Measurements from ENCODE around the gene APBB2.

Gene APBB2

DNA sequence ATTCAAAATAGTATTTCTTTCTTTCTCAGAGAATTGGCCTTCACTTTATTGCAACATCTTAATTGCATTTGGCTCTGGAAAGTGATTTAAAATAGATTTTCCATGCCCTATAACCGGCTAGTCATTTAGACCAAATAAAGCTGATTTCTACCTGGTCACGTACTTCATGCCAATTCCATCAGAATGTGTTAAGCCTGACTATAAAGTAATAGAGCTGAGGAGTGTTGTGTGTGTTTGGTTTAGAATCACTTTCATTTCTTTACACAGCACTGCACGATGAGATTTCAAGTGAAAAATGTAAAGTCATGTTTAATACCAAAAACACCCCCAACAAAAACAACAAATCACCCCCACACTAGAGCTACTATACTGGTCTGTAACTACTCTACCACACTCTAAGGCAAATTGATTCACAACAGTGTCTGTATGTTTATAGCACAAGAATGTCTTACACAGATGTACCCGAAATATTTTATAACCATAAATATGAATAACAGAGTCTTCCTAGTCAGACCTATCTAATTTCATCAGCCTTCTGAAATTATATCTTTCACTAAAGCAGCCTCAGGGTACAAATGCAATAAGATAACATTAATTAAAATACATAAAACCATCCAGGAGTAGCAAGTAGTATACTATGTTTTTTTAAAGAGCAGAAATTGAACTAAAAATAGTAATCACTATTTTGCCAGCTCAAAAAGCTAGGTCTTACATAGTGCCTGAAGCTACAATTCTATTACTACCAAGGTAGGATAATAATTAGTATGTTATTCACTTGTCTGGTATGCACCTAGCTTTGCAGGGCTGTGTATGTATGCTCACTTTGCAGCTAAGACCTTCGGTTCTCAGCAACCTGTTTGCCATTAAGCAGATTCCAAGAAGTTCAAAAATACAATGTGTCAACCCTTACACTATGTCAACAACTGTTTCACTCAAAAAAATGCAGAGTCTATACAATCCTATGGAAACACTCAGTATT, 28.4 kb downstream of the APBB2 start:
- no peak for DNase-seq

DNA sequence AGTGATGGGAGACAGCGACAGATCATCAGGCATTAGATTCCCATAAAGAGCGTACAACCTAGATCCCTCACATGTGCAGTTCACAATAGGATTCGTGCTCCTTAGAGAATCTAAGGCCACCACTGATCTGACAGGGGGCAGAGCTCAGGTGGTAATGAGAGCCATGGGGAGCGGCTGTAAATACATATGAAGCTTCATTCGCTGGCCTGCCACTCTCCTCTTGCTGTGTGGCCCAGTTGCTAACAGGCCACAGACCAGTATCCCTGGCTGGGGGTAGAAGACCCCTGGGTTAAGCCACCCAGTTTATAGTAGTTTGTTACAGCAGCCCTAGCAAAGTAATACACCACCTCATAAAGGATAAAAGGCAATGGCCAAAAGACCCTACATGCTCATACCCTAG, 30.3 kb downstream of the APBB2 start:
- DNase-seq = no peak

DNA sequence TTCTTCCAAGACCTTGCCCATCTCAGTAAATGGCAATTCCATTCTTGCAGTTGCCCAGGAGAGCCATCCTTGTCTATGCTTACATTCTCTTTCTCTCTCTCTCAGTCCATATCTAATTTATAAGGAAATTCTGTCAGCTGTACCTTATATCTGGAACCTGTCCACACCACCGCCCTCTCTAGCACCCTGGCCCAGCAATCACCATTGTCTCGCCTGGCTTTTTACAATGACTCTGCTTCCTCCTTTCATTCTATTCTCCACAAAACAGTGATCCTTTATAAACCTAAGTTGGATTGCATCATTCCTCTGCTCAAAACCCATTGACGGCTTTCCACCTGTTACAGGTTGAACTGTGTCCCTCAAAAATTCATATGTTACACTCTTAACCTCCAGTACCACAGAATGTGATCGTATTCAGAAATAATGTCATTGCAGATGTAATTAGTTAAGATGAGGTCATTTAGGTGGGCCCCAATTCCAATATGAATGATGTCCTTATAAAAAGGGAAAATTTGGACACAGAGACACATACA, 31.3 kb downstream of the APBB2 start:
- DNase-seq = no peak

DNA sequence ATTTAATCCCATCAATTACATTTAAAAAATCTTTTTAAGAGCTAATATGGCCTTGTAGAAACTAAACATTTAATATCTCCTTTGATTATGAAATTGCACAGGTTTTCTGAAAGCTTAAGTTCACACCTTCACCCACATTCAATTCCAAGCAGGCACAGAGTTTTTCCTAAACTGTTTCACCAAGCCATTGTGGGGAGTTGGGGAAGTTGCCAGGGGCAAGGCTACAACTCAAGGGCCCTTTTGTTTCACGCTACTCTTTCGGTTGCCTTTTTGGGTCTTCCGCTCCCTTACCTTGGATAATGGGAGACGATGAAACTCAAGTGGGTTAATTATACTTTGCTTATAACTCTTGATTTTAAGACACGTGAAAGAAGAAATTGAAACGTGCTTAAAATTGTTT, 33.3 kb downstream of the APBB2 start:
- no peak for DNase-seq

DNA sequence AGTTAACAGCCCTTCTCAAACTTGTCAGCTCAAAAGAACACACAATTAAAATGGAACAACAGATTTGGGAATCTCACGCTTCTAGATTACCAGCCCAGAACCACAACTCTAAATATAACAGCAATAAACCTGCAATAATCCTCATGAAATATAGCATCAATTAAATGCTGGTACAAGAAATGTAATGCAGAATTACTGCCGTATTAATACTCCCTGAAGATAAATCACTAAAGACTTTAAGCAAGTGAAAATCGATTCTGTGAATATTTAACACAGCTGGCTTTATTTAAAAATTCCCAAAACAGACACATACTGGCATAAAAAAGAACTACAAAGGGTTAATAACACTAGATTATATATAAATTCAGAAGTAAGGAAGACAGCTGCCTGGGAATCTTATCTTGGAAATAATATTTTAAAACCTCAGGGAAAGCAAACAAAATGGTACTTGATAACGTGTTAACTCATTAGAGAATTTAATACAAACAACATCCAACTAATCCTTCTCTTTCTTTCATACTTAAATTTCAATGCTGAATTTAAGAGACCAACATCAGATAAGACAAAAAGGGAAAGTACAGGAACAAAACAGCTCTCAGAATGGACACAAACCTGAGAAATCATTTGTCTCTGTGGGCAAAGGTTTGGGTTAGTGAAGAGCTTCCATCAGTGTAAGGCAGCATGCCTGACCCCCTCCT, 34.7 kb downstream of the APBB2 start:
- DNase-seq = no peak

DNA sequence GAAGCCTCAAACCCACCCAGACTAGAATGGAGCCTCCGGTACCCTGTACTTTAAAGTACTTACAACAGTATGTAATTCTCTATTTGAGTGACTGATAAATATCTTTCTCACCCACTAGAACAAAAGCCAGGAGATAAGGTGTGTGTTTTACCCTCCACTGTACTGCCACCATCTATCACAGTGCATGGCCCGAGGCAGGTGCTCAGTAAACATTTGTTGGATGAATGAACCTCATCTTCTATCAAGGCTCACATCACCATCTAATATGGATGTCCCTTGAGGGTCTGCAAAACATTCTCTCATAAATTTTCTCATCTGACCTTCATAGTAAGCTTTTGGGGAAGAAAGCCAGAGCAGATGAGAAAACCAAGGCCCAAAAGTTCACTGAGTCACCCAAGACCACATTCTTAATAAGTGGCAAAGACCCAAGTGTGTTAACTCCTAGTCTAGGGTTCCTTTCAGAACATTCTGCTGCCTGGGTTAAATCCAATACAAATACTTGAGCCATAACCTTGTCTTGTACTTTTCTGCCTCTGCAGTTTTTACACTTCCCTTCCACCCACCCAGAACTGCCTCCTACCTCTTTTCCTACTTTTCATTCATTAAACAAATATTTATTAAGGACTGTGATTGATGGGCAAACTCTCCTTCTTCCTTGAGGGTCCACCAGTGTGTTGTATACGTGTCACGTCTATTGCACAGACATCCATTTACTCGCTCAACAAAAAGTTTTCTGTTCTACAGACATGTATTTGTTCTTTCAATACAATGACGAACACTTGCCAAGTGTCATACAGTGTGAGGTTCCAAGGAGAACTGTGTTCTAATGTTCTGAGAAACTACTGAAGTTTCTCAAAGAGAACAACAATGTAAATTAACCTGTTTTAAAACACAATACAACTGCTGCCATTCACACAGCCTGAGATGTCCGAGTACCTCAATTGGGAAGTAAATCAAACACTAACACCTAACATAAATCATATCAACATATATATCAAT, 35.7 kb downstream of the APBB2 start:
- DNase-seq = peak; percentile 14

DNA sequence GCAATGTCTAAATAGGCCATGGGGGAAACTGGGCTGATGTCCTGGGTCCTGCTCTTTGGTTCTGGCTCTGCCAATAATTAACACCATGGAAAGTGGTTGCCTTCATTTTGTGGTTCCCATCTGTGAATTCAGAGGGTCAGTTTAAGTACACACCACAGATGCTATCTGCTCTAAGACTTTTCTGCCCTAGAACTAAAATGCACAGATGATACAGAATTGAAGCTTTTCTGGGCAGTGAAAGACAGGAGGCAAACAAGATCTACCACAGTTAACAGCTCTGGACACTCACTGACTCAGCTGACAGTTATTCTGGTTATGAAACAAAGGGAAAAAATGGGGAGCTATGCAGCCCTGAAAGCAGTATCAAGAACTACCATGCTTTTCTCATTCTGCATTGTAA, 37.3 kb downstream of the APBB2 start:
- peak; percentile 36 for DNase-seq

DNA sequence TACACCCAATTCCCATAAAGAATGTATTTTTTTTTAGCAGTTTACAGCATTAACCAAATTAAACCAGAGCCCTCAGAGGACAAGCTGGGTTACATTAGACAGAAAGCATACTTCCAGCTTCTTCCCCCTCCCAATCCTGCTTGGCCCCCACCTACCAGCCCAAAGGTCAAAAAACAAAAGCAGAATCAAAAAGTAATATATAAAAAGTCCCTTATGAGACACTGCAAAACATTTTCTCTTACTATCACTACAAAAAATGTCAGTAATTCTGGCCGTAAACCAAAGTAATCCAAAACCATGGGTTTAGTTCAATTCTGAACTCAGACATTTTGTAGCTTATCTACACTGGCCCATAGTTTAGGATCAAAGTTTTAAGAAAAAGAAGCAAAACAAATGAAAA, 38.0 kb downstream of the APBB2 start:
- peak; percentile 45 for DNase-seq

DNA sequence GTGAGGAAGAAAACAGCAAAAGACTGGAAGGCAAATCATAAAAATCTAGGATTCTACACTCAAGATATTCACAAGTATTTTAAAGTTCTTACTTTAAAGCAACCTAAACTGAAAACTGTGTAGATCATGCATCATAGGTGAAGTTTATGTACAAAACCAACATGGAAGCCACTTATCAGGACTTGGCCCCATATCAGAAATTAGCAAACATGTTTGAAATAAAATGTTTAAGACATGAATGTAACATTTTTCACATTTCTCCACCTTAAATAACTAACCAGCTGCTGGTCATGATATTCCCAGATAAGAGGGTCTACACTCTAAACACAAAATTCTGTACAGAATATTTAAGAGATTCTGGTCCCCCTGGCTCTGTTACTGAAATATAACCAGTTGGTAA, 38.5 kb downstream of the APBB2 start:
- no peak for DNase-seq

DNA sequence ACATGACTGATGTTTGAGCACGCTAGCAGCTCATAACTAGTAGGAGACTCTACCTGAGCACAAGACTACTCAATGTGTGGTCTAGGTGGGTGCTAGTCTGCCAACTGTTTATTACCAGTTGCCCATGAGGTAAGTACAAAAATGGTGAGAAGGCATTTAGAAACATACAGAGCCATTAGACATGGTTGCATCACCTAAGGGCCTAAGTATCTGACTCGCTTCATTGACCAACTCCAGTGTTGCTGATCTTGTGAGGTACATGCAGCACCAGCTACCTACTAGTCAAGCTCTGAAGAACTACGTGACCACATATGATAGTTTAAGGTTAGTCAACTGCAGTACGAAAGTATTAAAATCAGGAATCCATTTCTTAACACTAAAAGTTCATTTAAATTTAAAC, 39.9 kb downstream of the APBB2 start:
- no peak for DNase-seq

DNA sequence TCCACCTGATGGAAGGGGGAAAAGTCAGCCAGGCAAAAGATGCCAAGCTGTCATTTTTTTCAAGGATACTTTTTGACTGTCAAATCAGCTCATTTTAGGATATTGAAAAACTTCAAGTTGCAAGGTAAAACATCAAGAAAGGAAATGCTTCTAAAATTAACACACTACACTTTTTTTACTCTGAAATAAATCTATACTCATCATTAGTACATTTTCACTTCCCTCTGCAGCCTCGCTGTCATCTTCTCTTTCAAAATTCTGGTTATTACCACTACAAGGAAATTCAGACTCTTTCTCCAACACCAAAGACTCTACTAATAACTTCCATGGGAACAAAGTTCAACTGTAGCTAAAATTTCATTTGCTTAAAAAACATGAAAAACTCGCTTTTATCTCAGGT, 41.6 kb downstream of the APBB2 start:
- DNase-seq = no peak

DNA sequence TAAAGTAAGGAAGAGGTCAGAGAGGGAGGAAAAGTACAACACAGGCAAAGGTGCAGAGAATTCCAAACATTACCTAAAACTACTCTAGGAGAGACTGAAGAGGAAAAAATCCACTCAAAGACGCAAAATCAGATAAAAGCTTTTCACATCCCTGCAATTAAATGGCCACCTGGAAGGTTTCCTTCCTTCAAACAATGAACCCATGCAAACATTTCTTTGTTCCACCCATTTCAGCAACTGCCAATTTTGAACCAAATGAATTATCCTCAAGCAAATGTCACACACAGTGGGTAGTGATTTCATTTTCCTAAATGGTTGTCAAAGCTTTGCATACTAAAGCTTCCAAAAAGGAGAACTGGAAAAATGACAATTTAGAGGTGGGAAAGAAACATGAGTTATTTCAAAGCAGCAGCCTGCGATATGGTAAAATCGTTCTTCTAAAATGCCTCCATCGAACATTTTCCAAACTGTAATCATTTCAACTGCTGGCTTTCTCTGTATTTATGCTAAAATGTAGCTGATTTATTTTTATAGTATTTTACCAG, 45.0 kb downstream of the APBB2 start:
- no peak for DNase-seq

DNA sequence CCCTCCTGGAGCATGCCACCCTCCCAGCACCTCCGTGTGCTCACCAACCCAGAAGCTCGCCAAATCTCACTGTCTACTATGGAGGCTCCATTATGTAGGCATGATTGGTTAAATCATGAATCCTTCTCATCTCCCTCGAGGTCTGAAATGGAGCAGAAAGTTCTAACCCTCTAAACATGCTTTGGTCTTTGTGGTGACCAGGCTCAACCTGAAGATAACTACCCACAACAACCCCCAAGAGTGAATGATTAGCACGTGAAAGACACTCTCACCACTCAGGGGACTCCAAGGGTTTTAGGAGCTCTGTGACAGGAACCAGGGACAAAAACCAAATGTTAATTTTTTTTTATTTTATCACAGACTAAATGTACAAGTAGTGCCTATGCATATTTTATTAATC, 47.2 kb downstream of the APBB2 start:
- DNase-seq = no peak

DNA sequence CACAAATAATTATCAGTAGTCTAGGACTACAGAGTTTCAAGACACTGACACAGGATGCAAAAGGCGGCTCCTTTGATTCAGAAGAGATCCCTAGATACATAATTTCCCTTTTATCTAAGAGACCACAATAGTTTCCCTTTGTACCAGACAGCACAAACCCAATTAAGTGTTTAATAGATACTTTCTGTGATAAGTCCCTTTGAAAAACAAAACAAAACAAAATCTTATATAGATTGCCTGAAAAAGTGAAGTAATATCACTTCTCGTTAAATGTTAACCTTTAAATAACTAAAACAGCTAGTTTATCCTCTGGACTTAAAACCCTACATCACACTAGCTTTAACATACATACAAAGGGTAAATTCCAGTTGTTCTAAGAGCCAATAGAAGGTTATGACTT, 49.9 kb downstream of the APBB2 start:
- no peak for DNase-seq

DNA sequence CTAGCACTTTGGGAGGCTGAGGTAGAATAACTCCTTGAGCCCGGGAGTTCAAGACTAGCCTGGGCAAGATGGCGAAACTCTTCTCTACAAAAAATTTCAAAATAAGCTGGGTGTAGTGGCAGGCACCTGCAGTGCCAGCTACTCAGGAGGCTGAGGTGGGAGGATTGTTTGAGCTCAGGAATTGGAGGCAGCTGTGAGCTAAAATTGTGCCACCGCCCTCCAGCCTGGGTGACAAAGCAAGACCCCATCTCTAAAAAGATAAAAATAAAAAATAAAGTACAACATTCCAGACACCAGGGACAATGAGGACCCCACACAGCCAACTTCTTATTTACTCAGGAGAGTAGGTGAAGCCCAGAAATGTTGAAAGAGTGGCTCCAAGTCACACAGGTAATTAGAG, 53.0 kb downstream of the APBB2 start:
- DNase-seq = no peak

DNA sequence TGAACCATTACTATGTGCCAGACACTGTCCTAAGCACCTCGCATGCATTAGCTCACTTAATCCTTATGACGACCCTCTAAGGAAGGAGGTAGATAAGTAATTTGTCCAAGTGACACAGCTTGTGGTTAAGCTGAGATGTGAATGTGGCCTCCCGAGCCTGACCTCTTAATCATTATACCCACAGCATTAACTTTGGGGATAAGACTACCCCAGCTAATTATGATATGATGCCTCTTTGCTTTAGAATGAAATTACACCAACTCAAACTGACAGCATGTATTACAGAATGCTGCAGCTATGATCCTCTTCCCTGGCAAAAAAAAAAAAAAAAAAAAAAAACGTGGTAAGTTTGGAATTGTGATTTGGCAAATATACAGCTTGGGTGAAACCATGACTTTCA, 53.5 kb downstream of the APBB2 start:
- no peak for DNase-seq

DNA sequence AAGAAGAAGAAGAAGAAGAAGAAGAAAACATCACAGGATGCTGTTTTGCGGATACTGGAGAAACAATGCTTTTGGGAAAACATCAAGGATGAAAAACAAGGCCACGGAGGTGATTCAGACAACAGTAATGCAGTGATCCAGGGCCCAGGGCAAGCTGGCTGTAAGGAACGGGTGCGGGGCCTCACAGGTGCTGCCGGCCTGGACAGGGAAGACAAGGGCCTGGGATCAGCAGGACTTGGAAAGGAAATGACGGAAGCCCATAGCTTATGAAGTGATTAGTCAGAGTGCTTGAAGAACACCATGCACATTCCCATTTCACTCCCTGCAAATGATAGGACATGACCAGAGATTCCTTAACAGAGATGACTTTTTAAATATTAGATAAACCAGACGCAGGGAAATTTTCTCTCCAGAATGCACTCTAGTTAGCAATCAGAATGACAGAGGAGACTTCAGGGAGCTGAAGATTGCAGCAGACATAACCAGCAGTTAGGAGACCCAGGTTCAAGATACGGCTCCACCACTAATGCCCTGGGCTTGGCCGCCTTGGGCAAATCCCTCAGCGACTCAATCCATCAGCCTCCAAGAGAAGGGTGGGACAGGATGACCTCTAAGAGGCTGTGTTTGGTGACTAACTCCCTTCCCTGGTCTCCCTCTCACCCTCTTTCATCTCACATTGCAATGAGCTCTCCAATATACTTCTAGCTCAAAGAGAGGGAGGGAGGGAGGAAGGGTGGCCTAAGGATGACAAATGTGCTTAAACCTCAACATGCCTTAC, 54.1 kb downstream of the APBB2 start:
- peak; percentile 31 for DNase-seq

DNA sequence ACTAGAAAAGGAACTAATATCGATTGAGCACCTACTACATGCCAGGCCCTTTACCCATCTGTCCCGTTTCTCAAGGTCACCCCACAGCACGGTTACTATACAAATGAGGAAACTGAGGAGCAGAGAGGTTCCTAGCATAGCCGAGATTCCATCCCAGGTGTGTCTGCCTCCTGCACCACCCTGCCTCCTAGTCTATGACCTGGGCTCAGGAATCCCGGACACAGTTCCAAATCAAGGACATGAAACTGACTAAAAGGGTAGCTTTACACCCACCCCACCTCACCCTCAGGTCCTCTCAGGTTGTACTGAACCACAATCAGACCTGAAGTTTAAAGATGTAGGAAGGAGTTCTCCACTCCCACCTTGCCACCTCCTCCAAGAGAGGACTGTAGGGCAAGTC, 55.6 kb downstream of the APBB2 start:
- no peak for DNase-seq

DNA sequence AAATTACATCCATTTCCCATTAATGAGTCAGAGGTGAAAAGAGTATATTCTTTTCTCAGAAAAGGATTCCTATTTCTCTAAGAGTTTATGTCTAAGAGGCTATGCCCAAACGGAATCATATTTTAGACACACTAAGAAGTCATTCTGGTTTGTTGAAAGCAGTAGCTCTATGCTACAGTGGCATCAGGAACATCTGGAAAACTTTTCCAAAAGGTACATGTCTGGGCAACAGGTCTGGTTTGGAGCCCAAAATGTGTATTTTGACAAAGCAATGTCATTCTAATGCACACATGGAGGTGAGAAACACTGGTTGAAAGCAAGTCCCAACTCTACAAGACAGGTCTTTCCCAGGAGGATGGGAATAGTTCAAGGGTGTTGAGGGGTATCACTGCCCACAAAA, 56.1 kb downstream of the APBB2 start:
- no peak for DNase-seq

DNA sequence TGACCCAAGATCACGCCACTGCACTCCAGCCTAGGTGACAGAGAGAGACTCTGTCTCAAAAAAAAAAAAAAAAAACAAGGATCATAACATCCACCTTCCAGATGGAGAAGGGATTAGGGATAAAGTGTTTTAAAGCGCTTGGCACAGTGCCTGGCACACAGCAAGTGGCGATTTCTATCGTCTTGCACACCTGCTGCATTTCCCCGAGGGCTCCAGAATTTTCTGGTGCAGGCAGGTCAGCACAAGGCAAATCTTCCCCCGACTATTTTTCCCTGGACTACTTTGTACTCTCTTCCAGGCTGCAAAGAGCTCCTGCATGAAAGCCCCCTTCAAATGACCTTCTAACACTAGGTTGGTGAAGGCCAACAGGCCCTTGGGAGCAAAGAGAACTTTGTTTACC, 57.3 kb downstream of the APBB2 start:
- no peak for DNase-seq

DNA sequence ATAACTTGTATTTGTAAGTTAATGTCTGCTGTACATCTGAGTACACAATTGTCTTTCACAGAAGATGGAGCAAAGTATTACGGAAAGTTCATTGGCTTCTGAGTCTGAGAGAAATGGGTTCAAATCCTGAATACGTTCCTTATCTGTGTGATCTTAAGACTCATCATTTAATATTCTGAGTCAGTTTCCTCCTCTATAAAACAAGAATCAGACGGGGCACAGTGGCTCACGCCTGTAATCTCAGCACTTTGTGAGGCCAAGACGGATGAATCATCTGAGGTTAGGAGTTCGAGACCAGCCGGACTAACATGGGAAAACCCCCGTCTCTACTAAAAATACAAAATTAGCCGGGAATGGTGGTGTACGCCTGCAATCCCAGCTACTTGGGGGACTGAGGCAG, 57.8 kb downstream of the APBB2 start:
- no peak for DNase-seq

Measured in amniotic stem cell (primary cell).